Measurements from ENCODE around the gene GOLPH3. TPM values are rescaled to one million over a fixed set of nuclear protein-coding genes. Genes with fewer than 3 reads are reported as not detected.
"Not testable (repeated sequence)": the region's sequence is repeated elsewhere in the genome, so short reads cannot be mapped to it uniquely, and the experiment has no call there.

Gene GOLPH3
- total and polyA plus RNA-seq, 8 donors: 77.0 to 93.8 (median 85.6) TPM

- Histone ChIP-seq H3K36me3 (peaks cover 0 to 14% of the 10 kb centered on the region in 2 donors), H3K9me3 (no peaks in the 10 kb centered on the region), H3K4me3 (no peak overlapping the region), H3K27me3 (no peaks in the 10 kb centered on the region), H3K4me1 (no peaks in the 10 kb centered on the region), H3K27ac (no peak overlapping the region)
- no peak for ATAC-seq
- intact Hi-C loops (cut with DNase I): no loop called here
- no peak for DNase-seq
- no peak for TF ChIP-seq CTCF (IDR thresholded peaks at IDR 0.05)
Measured at GRCh38 chr5:32083981-32084430, 90.1 kb downstream of the GOLPH3 start.

DNA sequence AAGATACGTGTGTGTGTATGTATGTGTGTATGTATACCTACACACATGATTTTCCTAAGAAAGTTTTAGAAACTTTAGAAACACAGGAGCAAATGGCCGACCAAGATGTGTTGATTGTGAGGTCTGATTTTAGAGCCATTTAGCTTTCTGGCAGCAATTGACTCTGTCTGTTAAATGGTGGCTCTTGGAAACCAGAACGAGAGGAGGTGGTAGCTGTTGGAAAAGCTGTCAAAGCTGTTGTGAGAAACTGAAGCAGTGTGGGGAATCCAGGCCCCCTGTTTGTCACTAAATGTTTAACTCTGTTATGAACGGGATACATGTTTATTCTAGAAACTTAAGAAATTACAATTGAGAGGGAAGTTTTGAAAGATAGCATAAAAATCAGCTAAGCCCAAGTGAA, 91.4 kb downstream of the GOLPH3 start:
- no peaks in the 10 kb centered on the region for H3K4me1 ChIP-seq
- no peak for DNase-seq
- TF ChIP-seq CTCF (IDR thresholded peaks at IDR 0.05): no peak
- intact Hi-C loops (cut with DNase I): no loop called here
- H3K36me3 ChIP-seq: peaks cover 0 to 13% of the 10 kb centered on the region in 2 donors
- H3K27me3 ChIP-seq: no peaks in the 10 kb centered on the region
- H3K9me3 ChIP-seq: no peaks in the 10 kb centered on the region
- no peak overlapping the region for H3K4me3 ChIP-seq
- no peak for ATAC-seq
- H3K27ac ChIP-seq: no peak overlapping the region

- H3K4me3 ChIP-seq; H3K9me3 ChIP-seq; intact Hi-C loops (cut with DNase I); DNase-seq; H3K4me1 ChIP-seq; H3K27ac ChIP-seq; H3K36me3 ChIP-seq; H3K27me3 ChIP-seq; ATAC-seq: not testable (repeated sequence)
Measured at GRCh38 chr5:32080565-32080964, 93.6 kb downstream of the GOLPH3 start.

GRCh38 chr5:32078855-32079254, 95.3 kb downstream of the GOLPH3 start:
- not testable (repeated sequence) for H3K4me3 ChIP-seq, ATAC-seq, H3K9me3 ChIP-seq, H3K27me3 ChIP-seq, H3K27ac ChIP-seq, H3K4me1 ChIP-seq, DNase-seq
- H3K36me3 ChIP-seq: peaks cover 0 to 12% of the 10 kb centered on the region in 2 donors
- intact Hi-C loops (cut with DNase I): loop anchor here (10.0 kb wide), 2 partner anchors 244 to 254 kb away; no protein-coding TSS in a partner anchor

- Histone ChIP-seq H3K36me3 (peaks cover 0 to 14% of the 10 kb centered on the region in 2 donors), H3K27me3 (no peaks in the 10 kb centered on the region), H3K4me3 (no peak overlapping the region), H3K4me1 (no peaks in the 10 kb centered on the region), H3K27ac (no peak overlapping the region), H3K9me3 (no peaks in the 10 kb centered on the region)
- DNase-seq (peak in 1 of 4 donors; percentile 70), ATAC-seq (peak; percentile 76)
- peak; percentile 53 to 77 for TF ChIP-seq CTCF (IDR thresholded peaks at IDR 0.05)
- intact Hi-C loops (cut with DNase I): loop anchor here (10.0 kb wide), 2 partner anchors 242 to 252 kb away; no protein-coding TSS in a partner anchor
Measured at GRCh38 chr5:32076699-32077695, 97.1 kb downstream of the GOLPH3 start.

Other genes starting within 250 kb of the GOLPH3 start
- gene MTMR12, start 138.6 kb upstream of the GOLPH3 start, total RNA-seq: 10 to 100 TPM; 27.9 to 28.8 TPM
- 10 to 100 TPM; 30.7 to 39.0 (median 34.9) TPM for gene MTMR12, start 138.6 kb upstream of the GOLPH3 start, polyA plus RNA-seq (ENCODE audit: insufficient read length in 6 of 6)